Fibroblast of gingiva (primary cell): Measurements from ENCODE around the gene ANKRD13C.
"Not testable (repeated sequence)": the region's sequence is repeated elsewhere in the genome, so short reads cannot be mapped to it uniquely, and the experiment has no call there.

Experiments
- DNase-seq: peaks from one replicate; pipeline ENCODE4 v3.0.0-alpha.2; 2011; ENCODE audit warnings: low read depth

The ANKRD13C gene

GRCh38 chr1:70354332-70355110, at the start of gene ANKRD13C:
TSS of gene ANKRD13C (minus strand) at chr1:70354722. CDS start at chr1:70354408, 314 bp downstream.
- peak; percentile 96 for DNase-seq

GRCh38 chr1:70403759-70404158, 49.2 kb upstream of the ANKRD13C start:
- DNase-seq, result no peak

DNA sequence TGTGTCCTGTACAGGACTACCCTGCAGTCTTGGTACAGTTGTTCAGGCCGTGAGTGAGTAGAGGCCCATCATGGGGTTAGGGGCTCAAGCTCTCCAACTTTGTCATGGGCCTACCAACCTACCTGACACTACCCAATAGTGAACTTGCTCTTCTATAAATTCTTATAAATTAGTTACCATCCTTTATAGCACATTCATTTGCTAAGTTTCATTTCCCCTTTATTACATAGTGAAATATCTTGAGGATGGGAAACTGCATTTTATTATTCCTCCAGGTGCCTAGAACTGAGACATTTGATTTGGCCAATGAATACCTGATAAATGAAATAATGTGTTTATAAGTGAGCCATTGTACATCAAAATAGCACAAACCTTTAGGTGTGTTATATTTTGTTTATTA, 47.5 kb upstream of the ANKRD13C start:
- DNase-seq, result no peak

- no peak for DNase-seq
Measured at GRCh38 chr1:70400335-70400734, 45.8 kb upstream of the ANKRD13C start.

DNA sequence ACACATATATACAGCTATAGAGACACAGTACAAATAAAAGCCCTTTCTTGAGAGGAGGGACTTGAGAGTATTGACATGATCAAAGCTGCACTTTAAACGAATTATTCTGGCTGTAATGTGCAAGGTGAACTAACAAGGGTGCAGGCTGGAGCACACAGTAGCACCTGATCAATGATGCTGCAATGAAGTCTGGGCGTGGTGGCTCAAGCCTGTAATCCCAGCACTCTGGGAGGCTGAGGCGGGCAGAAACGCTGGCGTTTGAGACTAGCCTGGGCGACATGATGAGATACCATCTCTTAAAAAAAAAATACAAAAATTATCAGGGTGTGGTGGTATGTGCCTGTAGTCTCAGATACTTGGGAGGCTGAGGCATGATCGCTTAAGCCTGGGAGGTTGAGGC, 42.5 kb upstream of the ANKRD13C start:
- DNase-seq, result no peak

- no peak for DNase-seq
Measured at GRCh38 chr1:70396607-70397006, 42.1 kb upstream of the ANKRD13C start.

- DNase-seq, result no peak
Measured at GRCh38 chr1:70392626-70393025, 38.1 kb upstream of the ANKRD13C start.

GRCh38 chr1:70387507-70387906, 33.0 kb upstream of the ANKRD13C start:
- DNase-seq, result no peak

DNA sequence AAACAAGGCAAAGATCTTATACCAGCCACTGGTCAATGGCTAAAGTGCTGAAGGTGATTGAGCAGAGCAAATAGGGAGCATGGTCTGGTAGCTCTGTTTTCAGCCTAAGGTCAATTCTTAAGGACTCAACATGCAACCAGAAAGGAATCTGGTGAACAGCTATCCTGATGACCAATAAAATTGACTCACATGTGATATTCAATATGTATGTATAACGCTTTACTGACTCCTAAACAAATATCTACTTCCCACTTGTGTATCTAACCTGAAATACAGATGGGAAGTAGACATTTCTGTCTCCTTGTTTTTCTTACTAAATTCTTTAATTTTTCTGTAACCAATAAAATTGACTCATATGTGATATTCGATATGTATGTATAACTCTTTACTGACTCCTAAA, 31.6 kb upstream of the ANKRD13C start:
- no peak for DNase-seq

DNA sequence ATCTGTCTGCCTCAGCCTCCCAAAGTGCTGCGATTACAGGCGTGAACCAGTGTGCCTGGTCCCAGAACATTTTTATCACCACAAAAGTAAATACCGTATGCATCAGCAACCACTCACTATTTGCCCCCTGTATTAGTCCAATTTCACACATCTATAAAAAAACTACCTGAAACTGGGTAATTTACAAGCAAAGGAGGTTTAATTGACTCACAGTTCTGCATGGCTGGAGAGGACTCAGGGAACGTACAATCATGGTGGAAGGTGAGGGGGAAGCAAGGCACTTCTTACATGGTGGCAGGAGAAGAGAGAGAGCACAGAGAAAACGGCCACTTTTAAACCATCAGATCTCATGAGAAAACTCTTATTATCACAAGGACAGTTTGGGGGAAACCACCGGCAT, 31.0 kb upstream of the ANKRD13C start:
- no peak for DNase-seq

DNA sequence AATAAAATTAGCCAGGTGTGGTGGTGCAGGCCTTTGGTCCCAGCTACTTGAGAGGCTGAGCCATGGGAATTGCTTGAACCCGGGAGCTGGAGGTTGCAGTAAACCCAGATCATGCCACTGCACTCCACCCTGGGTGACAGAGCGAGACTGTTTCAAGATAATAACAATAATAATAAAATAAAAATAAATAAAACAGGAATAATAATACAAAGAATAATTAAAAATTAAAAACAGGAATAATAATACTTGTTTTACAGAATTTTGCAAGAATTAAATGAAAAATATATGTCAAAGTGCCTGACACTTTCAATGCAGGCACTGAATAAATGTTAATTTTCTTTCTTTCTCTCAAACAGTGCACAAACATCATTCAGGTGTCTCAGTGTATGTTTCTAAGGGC, 30.0 kb upstream of the ANKRD13C start:
- DNase-seq, result no peak

DNA sequence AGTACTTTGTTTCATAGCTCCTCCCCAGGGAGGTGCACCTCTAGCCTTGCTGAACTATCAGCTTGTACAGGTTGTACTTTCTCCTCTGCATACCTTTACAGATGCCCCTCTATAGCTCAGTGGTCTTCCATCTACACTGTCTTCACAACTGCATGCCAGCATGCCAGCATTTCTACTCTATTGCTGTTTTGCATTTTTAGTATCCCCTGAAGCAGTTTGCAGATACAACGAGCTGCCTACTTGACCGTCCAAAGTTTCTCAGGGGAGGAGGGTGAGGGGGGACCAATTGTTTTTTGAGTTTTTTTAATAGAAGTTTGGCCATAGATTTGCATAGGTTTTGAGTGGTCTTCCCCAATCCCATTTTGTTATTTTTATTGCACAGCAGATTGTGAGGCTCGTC, 29.0 kb upstream of the ANKRD13C start:
- no peak for DNase-seq

GRCh38 chr1:70382682-70383081, 28.2 kb upstream of the ANKRD13C start:
- no peak for DNase-seq

GRCh38 chr1:70376196-70376595, 21.7 kb upstream of the ANKRD13C start:
- no peak for DNase-seq

DNA sequence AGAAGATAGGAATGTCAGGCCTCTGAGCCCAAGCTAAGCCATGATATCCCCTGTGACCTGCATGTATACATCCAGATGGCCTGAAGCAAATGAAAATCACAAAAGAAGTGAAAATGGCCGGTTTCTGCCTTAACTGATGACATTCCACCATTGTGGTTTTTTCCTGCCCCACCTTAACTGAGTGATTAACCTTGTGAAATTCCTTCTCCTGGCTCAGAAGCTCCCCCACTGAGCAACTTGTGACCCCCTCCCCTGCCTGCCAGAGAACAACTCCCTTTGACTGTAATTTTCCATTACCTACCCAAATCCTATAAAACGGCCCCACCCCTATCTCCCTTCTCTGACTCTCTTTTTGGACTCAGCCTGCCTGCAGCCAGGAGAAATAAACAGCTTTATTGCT, 19.1 kb upstream of the ANKRD13C start:
- not testable (repeated sequence) for DNase-seq

DNA sequence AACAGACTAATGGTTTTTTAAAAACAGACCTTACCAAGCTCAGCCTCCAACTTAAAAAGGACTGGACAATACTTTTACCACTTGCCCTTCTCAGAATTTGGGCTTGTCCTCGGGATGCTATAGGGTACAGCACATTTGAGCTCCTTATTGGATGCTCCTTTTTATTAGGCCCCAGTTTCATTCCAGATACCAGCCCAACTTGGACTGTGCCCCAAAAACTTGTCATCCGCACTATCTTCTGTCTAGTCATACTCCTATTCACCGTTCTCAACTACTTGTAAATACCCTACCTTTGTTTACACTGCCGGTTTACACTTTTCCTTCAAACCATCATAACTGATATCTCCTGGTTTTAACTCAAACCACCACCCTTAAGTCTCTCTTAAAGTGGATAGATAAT, 17.9 kb upstream of the ANKRD13C start:
- no peak for DNase-seq

DNA sequence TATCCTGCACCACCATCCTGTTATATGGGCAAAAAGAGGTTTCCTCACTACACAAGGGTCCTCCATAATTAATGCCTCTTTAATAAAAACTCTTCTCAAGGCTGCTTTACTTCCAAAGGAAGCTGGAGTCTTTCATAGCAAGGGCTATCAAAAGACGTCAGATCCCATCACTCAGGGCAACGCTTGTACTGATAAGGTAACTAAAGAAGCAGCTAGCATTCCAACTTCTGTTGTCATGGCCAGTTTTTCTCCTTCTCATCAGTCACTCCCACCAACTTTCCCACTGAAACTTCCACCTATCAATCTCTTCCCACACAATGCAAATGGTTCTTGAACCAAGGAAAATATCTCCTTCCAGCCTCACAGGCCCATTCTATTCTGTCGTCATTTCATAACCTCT, 17.1 kb upstream of the ANKRD13C start:
- not testable (repeated sequence) for DNase-seq

DNA sequence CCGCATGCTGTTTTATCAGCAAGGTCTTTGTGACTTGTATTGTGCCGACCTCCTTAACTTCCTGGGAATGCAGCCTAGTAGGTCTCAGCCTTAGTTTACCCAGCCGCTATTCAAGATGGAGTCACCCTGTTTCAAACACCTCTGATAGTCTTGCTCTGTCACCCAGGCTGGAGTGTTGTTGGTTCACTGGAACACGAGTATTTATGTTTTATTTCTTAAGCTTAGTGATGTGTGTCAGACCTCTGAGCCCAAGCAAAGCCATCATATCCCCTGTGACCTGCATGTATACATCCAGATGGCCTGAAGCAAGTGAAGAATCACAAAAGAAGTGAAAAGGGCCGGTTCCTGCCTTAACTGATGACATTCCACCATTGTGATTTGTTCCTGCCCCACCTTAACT, 12.9 kb upstream of the ANKRD13C start:
- not testable (repeated sequence) for DNase-seq

- not testable (repeated sequence) for DNase-seq
Measured at GRCh38 chr1:70366997-70367396, 12.5 kb upstream of the ANKRD13C start.

- not testable (repeated sequence) for DNase-seq
Measured at GRCh38 chr1:70366425-70366952, 12.0 kb upstream of the ANKRD13C start.

DNA sequence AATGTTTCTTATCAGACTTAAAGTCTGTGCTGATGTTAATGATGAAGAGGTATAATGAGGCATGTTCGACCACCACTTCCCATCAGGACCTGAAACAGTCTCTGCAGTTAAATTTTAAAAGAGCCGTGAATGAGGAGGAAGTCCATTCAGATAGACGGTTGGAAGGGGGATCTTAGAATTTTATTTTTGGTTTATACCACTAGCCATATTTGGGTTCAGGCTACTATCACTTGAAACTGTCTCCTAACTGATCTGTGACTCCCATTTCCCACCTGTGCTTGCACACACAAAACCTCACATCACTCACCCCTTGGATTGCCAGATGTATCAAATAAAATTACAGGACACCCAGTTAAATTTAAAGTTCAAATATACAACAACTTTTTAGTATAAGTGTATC, 9.9 kb upstream of the ANKRD13C start:
- DNase-seq, result no peak

GRCh38 chr1:70361727-70362398, 7.3 kb upstream of the ANKRD13C start:
- DNase-seq, result peak; percentile 9

GRCh38 chr1:70360321-70360720, 5.8 kb upstream of the ANKRD13C start:
- DNase-seq, result no peak
